Liver (tissue), 3 donors: ENCODE measurements around the gene GNG14.

ENCODE experiments used
- CTCF ChIP-seq: fragments of 150-350 bp; IDR thresholded peaks from 2 replicates; pipeline ENCODE4 v1.5.1; 2017; ENCODE audit warnings: improper control_type of control experiment, low read depth, low read length; ENCODE audit not compliant: missing input control
- EGR1 ChIP-seq, 2 donors: IDR thresholded peaks; 2 replicates each; pipeline ENCODE4 v1.6.1; 2016 to 2018; ENCODE audit warnings: antibody characterized with exemption in 2 of 2, low read depth in 2 of 2
- FOXA1 ChIP-seq: IDR thresholded peaks from 2 replicates; pipeline ENCODE4 v1.6.1; 2016; ENCODE audit warnings: antibody characterized with exemption
- JUND ChIP-seq, 2 donors: IDR thresholded peaks; 2 replicates each; pipeline ENCODE4 v1.6.1; 2016; ENCODE audit warnings: antibody characterized with exemption in 2 of 2
- RAD21 ChIP-seq, 2 donors: IDR thresholded peaks; 2 replicates each; pipeline ENCODE4 v1.6.1; 2016; ENCODE audit warnings: antibody characterized with exemption in 2 of 2, mild to moderate bottlenecking in 2 of 2
- TAF1 ChIP-seq: conservative IDR thresholded peaks from 2 replicates; pipeline ENCODE4 v1.6.1; 2016; ENCODE audit warnings: antibody characterized with exemption, mild to moderate bottlenecking
- TF ChIP-seq, protein P1 (sequence below): IDR thresholded peaks from 2 replicates; pipeline ENCODE4 v1.6.1; 2016; ENCODE audit warnings: antibody characterized with exemption
- donor health status: healthy.
- donor health status: healthy.

GRCh38 chr19:12730064-12730463 is 42.3 kb downstream of the GNG14 start:
- TF ChIP-seq CTCF (no peak), TAF1 (no peak), RAD21 (IDR thresholded peaks at IDR 0.05) (no peak), EGR1 (IDR thresholded peaks at IDR 0.05; ENCODE audit: low read depth in 2 of 2) (no peak), FOXA1 (no peak), JUND (IDR thresholded peaks at IDR 0.05) (no peak)
- TF ChIP-seq, protein P1, sequence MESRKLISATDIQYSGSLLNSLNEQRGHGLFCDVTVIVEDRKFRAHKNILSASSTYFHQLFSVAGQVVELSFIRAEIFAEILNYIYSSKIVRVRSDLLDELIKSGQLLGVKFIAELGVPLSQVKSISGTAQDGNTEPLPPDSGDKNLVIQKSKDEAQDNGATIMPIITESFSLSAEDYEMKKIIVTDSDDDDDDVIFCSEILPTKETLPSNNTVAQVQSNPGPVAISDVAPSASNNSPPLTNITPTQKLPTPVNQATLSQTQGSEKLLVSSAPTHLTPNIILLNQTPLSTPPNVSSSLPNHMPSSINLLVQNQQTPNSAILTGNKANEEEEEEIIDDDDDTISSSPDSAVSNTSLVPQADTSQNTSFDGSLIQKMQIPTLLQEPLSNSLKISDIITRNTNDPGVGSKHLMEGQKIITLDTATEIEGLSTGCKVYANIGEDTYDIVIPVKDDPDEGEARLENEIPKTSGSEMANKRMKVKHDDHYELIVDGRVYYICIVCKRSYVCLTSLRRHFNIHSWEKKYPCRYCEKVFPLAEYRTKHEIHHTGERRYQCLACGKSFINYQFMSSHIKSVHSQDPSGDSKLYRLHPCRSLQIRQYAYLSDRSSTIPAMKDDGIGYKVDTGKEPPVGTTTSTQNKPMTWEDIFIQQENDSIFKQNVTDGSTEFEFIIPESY: no peak
